HG03520 (cell line): ENCODE data around the gene RIN3.

Source experiments
- ATAC-seq: cut with Tn5 transposase; IDR thresholded peaks from one replicate; pipeline ENCODE4 v1.9.1; 2021; ENCODE audit warnings: mild to moderate bottlenecking, moderate library complexity; ENCODE audit not compliant: unreplicated experiment

The RIN3 gene

GRCh38 chr14:92737206-92737605 is 223.6 kb downstream of the RIN3 start:
- ATAC-seq: no peak

- ATAC-seq: no peak
Observed at GRCh38 chr14:92737619-92738188, 224.1 kb downstream of the RIN3 start.
